ENCODE results near the gene PPM1F.

Gene PPM1F

GRCh38 chr22:21936151-21936775, 16.4 kb downstream of the PPM1F start:
- Histone ChIP-seq H3K4me1 (peaks cover 55 to 69% (median 59%) of the 10 kb centered on the region in 10 experiments), H3K4me2 (peak overlapping the region; percentile 90 to 99 (median 97)), H3K4me3 (0 out of 20 replicates have a peak overlapping the region, but pooled peaks of 1 of the 10 experiments have one; percentile 73), H3K36me3 (peaks cover 30 to 62% (median 46%) of the 10 kb centered on the region in 11 experiments), H3K27ac (peak overlapping the region; percentile 56 to 95 (median 89); a peak in 20 of 22 replicates), H3K9ac (peak overlapping the region in 10 of 11 experiments; percentile 76 to 87 (median 82); a peak in 18 of 22 replicates), H3K9me3 (replicated peaks in 1 of 11) (no peaks in the 10 kb centered on the region), H3K27me3 (no peaks in the 10 kb centered on the region), H4K20me1 (peaks cover 0 to 7% (median 0%) of the 10 kb centered on the region in 11 experiments; a peak in 5 of 22 replicates)
- TF ChIP-seq Cebpa-rat (IDR thresholded peaks at IDR 0.05) = peak in 1 of 11 experiments; percentile 29; a peak in 3 of 22 replicates

DNA sequence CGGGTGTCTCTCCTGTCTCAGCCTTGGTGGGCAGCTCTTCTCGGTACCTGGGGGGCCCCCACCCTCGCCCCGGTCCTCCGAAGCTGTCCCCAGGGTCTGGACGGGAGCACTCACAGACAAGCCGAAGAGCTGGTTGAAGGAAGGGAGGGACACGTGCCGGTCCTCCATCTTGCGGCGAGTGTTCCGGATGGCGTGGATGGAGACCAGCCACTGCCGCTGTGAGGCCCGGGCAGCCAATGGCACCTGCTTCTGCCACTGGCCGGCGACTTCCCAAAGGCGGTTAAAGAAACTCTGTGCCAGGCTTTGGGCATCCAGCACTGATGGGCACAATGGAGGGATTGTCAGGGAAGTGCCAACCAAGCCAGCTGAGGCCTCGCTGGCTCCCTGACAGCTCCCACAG, 18.7 kb downstream of the PPM1F start:
- Histone ChIP-seq H3K27me3 (no peaks in the 10 kb centered on the region), H3K9me3 (replicated peaks in 1 of 11) (no peaks in the 10 kb centered on the region), H4K20me1 (peaks cover 0 to 29% (median 0%) of the 10 kb centered on the region in 11 experiments; a peak in 8 of 22 replicates), H3K4me2 (no peak overlapping the region), H3K4me1 (peaks cover 35 to 47% (median 42%) of the 10 kb centered on the region in 10 experiments), H3K4me3 (no peak overlapping the region), H3K9ac (no peak overlapping the region), H3K27ac (no peak overlapping the region), H3K36me3 (peaks cover 53 to 85% (median 70%) of the 10 kb centered on the region in 11 experiments)
- no peak for TF ChIP-seq Cebpa-rat (IDR thresholded peaks at IDR 0.05)

DNA sequence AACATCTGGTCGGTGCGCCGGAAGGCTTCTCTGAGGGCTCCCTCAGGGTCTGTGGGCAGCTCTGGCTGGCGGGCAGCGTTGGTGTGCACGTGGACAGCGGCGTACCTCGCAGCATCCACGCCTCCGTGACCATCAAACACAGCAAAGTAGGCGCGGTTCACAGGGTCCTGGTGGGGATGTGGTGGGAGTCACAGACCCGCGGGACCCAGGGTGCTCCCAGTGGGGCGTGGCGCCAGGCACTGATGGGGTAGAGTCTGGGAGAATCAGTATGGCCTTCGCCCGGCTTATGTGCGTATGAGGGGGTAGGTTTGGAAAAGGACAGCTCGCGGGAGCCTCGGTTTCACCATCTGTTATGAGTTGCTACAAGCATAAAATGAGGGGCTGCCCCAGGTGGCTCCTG, 19.2 kb downstream of the PPM1F start:
- peaks cover 35 to 47% (median 41%) of the 10 kb centered on the region in 10 experiments for H3K4me1 ChIP-seq
- no peak overlapping the region for H3K27ac ChIP-seq
- H3K36me3 ChIP-seq = peaks cover 58 to 90% (median 74%) of the 10 kb centered on the region in 11 experiments
- H3K9ac ChIP-seq = no peak overlapping the region
- H3K4me3 ChIP-seq = no peak overlapping the region
- peaks cover 0 to 30% (median 2%) of the 10 kb centered on the region in 11 experiments; a peak in 9 of 22 replicates for H4K20me1 ChIP-seq
- H3K9me3 ChIP-seq (replicated peaks in 1 of 11) = no peaks in the 10 kb centered on the region
- TF ChIP-seq Cebpa-rat (IDR thresholded peaks at IDR 0.05) = no peak
- H3K4me2 ChIP-seq = no peak overlapping the region
- H3K27me3 ChIP-seq = no peaks in the 10 kb centered on the region

- H3K27ac ChIP-seq = no peak overlapping the region
- no peak overlapping the region for H3K9ac ChIP-seq
- peaks cover 3 to 39% (median 9%) of the 10 kb centered on the region in 11 experiments; a peak in 16 of 22 replicates for H4K20me1 ChIP-seq
- no peak overlapping the region for H3K4me3 ChIP-seq
- H3K27me3 ChIP-seq = no peaks in the 10 kb centered on the region
- H3K4me2 ChIP-seq = no peak overlapping the region
- peaks cover 60 to 91% (median 79%) of the 10 kb centered on the region in 11 experiments for H3K36me3 ChIP-seq
- peaks cover 36 to 50% (median 43%) of the 10 kb centered on the region in 10 experiments for H3K4me1 ChIP-seq
- TF ChIP-seq Cebpa-rat (IDR thresholded peaks at IDR 0.05) = no peak
- H3K9me3 ChIP-seq (replicated peaks in 1 of 11) = no peaks in the 10 kb centered on the region
Observed at GRCh38 chr22:21932347-21932746, 20.3 kb downstream of the PPM1F start.

- Histone ChIP-seq H3K36me3 (peaks cover 71 to 92% (median 87%) of the 10 kb centered on the region in 11 experiments), H3K4me1 (peaks cover 32 to 42% (median 36%) of the 10 kb centered on the region in 10 experiments), H4K20me1 (peaks cover 8 to 51% (median 18%) of the 10 kb centered on the region in 11 experiments; a peak in 16 of 22 replicates), H3K27ac (no peak overlapping the region), H3K9me3 (replicated peaks in 1 of 11) (no peaks in the 10 kb centered on the region), H3K4me2 (no peak overlapping the region), H3K9ac (no peak overlapping the region), H3K4me3 (no peak overlapping the region), H3K27me3 (no peaks in the 10 kb centered on the region)
- TF ChIP-seq Cebpa-rat (IDR thresholded peaks at IDR 0.05) = no peak
Observed at GRCh38 chr22:21931056-21931455, 21.6 kb downstream of the PPM1F start.

DNA sequence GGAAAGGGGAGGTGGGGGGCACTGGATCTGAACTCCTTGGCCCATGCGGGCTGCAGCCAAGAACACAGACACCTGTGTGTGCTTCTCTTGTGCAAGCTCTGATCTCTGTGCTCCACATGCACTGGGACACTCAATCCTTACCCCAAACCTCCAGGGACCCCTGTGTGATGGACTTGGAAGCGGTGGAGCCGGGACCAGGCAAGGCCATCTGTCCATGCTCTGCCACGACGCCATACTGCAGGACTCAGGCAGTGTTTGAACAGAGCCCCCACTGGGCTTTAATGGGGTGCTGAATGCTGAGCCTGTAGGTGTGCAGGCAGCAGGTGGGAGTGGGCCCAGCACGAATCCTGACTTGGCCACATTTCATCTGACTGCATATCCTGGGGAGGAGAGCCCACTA, 23.4 kb downstream of the PPM1F start:
- H4K20me1 ChIP-seq = peaks cover 8 to 55% (median 18%) of the 10 kb centered on the region in 11 experiments; a peak in 16 of 22 replicates
- TF ChIP-seq Cebpa-rat (IDR thresholded peaks at IDR 0.05) = no peak
- H3K9me3 ChIP-seq (replicated peaks in 1 of 11) = no peaks in the 10 kb centered on the region
- no peak overlapping the region for H3K9ac ChIP-seq
- H3K27me3 ChIP-seq = no peaks in the 10 kb centered on the region
- peaks cover 70 to 95% (median 83%) of the 10 kb centered on the region in 11 experiments for H3K36me3 ChIP-seq
- peak overlapping the region in 2 of 11 experiments; percentile 74 to 75; a peak in 3 of 22 replicates for H3K4me2 ChIP-seq
- H3K4me1 ChIP-seq = peaks cover 17 to 30% (median 29%) of the 10 kb centered on the region in 10 experiments
- no peak overlapping the region for H3K4me3 ChIP-seq
- 0 out of 22 replicates have a peak overlapping the region, but pooled peaks of 1 of the 11 experiments have one; percentile 25 for H3K27ac ChIP-seq

- H3K4me3 ChIP-seq = no peak overlapping the region
- no peaks in the 10 kb centered on the region for H3K27me3 ChIP-seq
- H3K4me1 ChIP-seq = peaks cover 15 to 30% (median 29%) of the 10 kb centered on the region in 10 experiments
- peak overlapping the region; percentile 49 to 89 (median 74) for H3K4me2 ChIP-seq
- peak overlapping the region in 5 of 11 experiments; percentile 18 to 58 (median 49); a peak in 4 of 22 replicates for H3K9ac ChIP-seq
- peak overlapping the region in 5 of 11 experiments; percentile 12 to 37 (median 26); a peak in 5 of 22 replicates for H3K27ac ChIP-seq
- H3K9me3 ChIP-seq (replicated peaks in 1 of 11) = no peaks in the 10 kb centered on the region
- TF ChIP-seq Cebpa-rat (IDR thresholded peaks at IDR 0.05) = no peak
- peaks cover 8 to 57% (median 18%) of the 10 kb centered on the region in 11 experiments; a peak in 16 of 22 replicates for H4K20me1 ChIP-seq
- H3K36me3 ChIP-seq = peaks cover 62 to 94% (median 81%) of the 10 kb centered on the region in 11 experiments
Observed at GRCh38 chr22:21928048-21928447, 24.6 kb downstream of the PPM1F start.

DNA sequence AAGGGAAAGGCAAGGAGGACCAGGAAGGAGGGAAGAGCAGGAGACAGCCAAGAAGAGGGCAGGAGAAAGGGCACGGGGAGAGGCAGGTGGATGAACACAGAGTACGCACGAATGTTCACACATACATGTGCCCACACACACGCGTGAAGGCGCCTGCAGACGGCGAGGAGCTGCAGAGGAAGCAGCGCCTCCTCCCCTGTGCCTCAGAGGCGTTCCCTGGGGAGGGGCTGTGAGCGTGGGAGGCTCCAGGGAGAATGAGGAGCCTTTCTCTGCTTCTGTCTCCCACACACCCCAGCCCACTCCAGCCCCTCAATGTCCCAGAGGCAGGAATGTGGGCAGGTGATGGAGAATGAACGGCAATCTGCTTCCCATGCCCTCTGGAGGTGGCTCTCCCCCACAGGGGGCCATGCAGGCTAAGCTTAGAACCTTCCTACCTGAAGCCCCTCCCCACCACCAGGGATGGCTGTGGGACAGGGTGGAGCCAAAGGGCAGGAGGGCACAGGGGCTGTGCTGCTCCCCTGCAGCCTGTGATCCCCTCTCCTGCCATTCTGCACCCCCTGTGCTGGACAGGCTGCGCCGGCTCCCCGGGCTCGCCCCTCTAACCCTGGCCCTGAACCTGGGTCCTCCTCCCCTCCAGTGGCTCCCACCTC, 25.3 kb downstream of the PPM1F start:
- peak overlapping the region; percentile 49 to 89 (median 74) for H3K4me2 ChIP-seq
- peak overlapping the region in 7 of 11 experiments; percentile 10 to 58 (median 23); a peak in 10 of 22 replicates for H3K9ac ChIP-seq
- no peaks in the 10 kb centered on the region for H3K9me3 ChIP-seq (replicated peaks in 1 of 11)
- H3K4me1 ChIP-seq = peaks cover 15 to 30% (median 29%) of the 10 kb centered on the region in 10 experiments
- H4K20me1 ChIP-seq = peaks cover 11 to 60% (median 18%) of the 10 kb centered on the region in 11 experiments; a peak in 16 of 22 replicates
- no peak for TF ChIP-seq Cebpa-rat (IDR thresholded peaks at IDR 0.05)
- no peaks in the 10 kb centered on the region for H3K27me3 ChIP-seq
- H3K27ac ChIP-seq = peak overlapping the region in 2 of 11 experiments; percentile 0 to 37; a peak in 3 of 22 replicates
- no peak overlapping the region for H3K4me3 ChIP-seq
- H3K36me3 ChIP-seq = peaks cover 60 to 94% (median 81%) of the 10 kb centered on the region in 11 experiments
